HepG2 (cell line): ENCODE data around the gene CHM. TPM values are rescaled to one million over a fixed set of nuclear protein-coding genes. Genes with fewer than 3 reads are reported as not detected.
A peak's percentile ranks its signal among the peaks of the same experiment; 100 is the strongest.

Experiments used
- HMG20A ChIP-seq: IDR thresholded peaks from 2 replicates; pipeline ENCODE4 v1.6.1; 2016; ENCODE audit warnings: borderline replicate concordance
- HNF1B ChIP-seq: sonication (generic); formaldehyde crosslinking; IDR thresholded peaks from 2 replicates; pipeline ENCODE4 v1.5.1; 2020; ENCODE audit warnings: mild to moderate bottlenecking, moderate library complexity, missing genetic modification reagents
- HOMEZ ChIP-seq: IDR thresholded peaks from 2 replicates; pipeline ENCODE4 v1.6.1; 2016; ENCODE audit warnings: low read depth
- KAT8 ChIP-seq: IDR thresholded peaks from 2 replicates; pipeline ENCODE4 v1.6.1; 2016; ENCODE audit warnings: missing genetic modification reagents, missing compliant biosample characterization
- KDM5A ChIP-seq: fragments of 200-600 bp; sonication (generic); IDR thresholded peaks from 2 replicates; pipeline ENCODE4 v1.7.0; 2018; ENCODE audit warnings: antibody characterized with exemption, mild to moderate bottlenecking, low read length, borderline replicate concordance
- KMT2B ChIP-seq: IDR thresholded peaks from 2 replicates; pipeline ENCODE4 v1.6.1; 2016; ENCODE audit warnings: missing genetic modification reagents, missing compliant biosample characterization
- MLXIP ChIP-seq: sonication (generic); formaldehyde crosslinking; IDR thresholded peaks from 2 replicates; pipeline ENCODE4 v1.9.0; 2021; ENCODE audit warnings: missing genetic modification reagents, borderline replicate concordance
- NBN ChIP-seq: fragments of 450-650 bp; conservative IDR thresholded peaks from 2 replicates; pipeline ENCODE4 v1.6.1; 2017
- PHF8 ChIP-seq: sonication (generic); formaldehyde crosslinking; IDR thresholded peaks from 2 replicates; pipeline ENCODE4 v1.5.0; 2020; ENCODE audit warnings: missing genetic modification reagents
- POLR2A ChIP-seq, 2 experiments: IDR thresholded peaks; 2 replicates each; pipeline ENCODE4 v1.6.1; 2011; ENCODE audit warnings: low read depth in 2 of 2, low read length in 2 of 2, mild to moderate bottlenecking in 1 of 2, moderate library complexity in 1 of 2; ENCODE audit not compliant: insufficient read depth in 1 of 2
- POLR2AphosphoS5 ChIP-seq: IDR thresholded peaks from 2 replicates; pipeline ENCODE4 v1.6.1; 2012; ENCODE audit warnings: low read depth, low read length
- SAP130 ChIP-seq: IDR thresholded peaks from 2 replicates; pipeline ENCODE4 v1.6.1; 2016; ENCODE audit warnings: low read depth
- SOX5 ChIP-seq: IDR thresholded peaks from 2 replicates; pipeline ENCODE4 v1.6.1; 2016; ENCODE audit warnings: borderline replicate concordance
- YEATS2 ChIP-seq: sonication (generic); formaldehyde crosslinking; IDR thresholded peaks from 2 replicates; pipeline ENCODE4 v1.4.0; 2020; ENCODE audit warnings: missing genetic modification reagents, borderline replicate concordance
- ZBTB8A ChIP-seq: sonication (generic); formaldehyde crosslinking; IDR thresholded peaks from 2 replicates; pipeline ENCODE4 v1.4.0; 2020; ENCODE audit warnings: mild to moderate bottlenecking, low read depth, missing genetic modification reagents, borderline replicate concordance
- ZEB1 ChIP-seq: IDR thresholded peaks from 2 replicates; pipeline ENCODE4 v1.6.1; 2012; ENCODE audit warnings: mild to moderate bottlenecking, low read depth, inconsistent platforms; ENCODE audit not compliant: insufficient replicate concordance
- ZGPAT ChIP-seq: IDR thresholded peaks from 2 replicates; pipeline ENCODE4 v1.6.1; 2016; ENCODE audit warnings: mild to moderate bottlenecking
- ZNF143 ChIP-seq: sonication (generic); formaldehyde crosslinking; IDR thresholded peaks from 2 replicates; pipeline ENCODE4 v1.4.0; 2020; ENCODE audit warnings: missing genetic modification reagents
- ZNF17 ChIP-seq: sonication (generic); formaldehyde crosslinking; IDR thresholded peaks from 2 replicates; pipeline ENCODE4 v1.5.0; 2020; ENCODE audit warnings: mild to moderate bottlenecking, missing genetic modification reagents
- ZNF264 ChIP-seq: sonication (generic); formaldehyde crosslinking; IDR thresholded peaks from 2 replicates; pipeline ENCODE4 v1.4.0; 2020; ENCODE audit warnings: missing genetic modification reagents
- ZNF556 ChIP-seq: sonication (generic); formaldehyde crosslinking; IDR thresholded peaks from 2 replicates; pipeline ENCODE4 v1.4.0; 2020; ENCODE audit warnings: mild to moderate bottlenecking, missing genetic modification reagents, borderline replicate concordance
- ZNF570 ChIP-seq: sonication (generic); formaldehyde crosslinking; IDR thresholded peaks from 2 replicates; pipeline ENCODE4 v1.4.0; 2020; ENCODE audit warnings: mild to moderate bottlenecking, missing genetic modification reagents, borderline replicate concordance
- ZNF598 ChIP-seq: sonication (generic); formaldehyde crosslinking; IDR thresholded peaks from 2 replicates; pipeline ENCODE4 v1.5.1; 2020; ENCODE audit warnings: mild to moderate bottlenecking, missing genetic modification reagents, borderline replicate concordance
- ZNF780A ChIP-seq: sonication (generic); formaldehyde crosslinking; IDR thresholded peaks from 2 replicates; pipeline ENCODE4 v1.8.0; 2022; ENCODE audit warnings: mild to moderate bottlenecking, missing genetic modification reagents, moderate library complexity
- polyA plus RNA-seq, 8 experiments: library from polyadenylated mRNA; depleted of rRNA in 3 of 8; stranded (reverse) in 7 of 8; unstranded in 1 of 8; fragments of >200 nt; fragmentation: Illumina TruSeq in 4 of 8; extraction: Trizol in 4 of 8; gene quantifications; 2 replicates each; pipeline versions ENCODE4 v1.2.1 to v1.2.3, GENCODE V29; 2011 to 2016; ENCODE audit warnings: low read depth in 4 of 8, missing spikeins in 1 of 8, mixed read lengths in 1 of 8; ENCODE audit not compliant: insufficient read depth in 1 of 8
- total RNA-seq, 5 experiments: library from RNA; depleted of rRNA; stranded (reverse); fragments of >200 nt; fragmentation: Illumina TruSeq; extraction: Trizol; gene quantifications; 2 replicates each; pipeline ENCODE4 v1.2.3, GENCODE V29; 2016; ENCODE audit warnings: low read depth in 1 of 5

The CHM gene
- total and polyA plus RNA-seq, 2 of the 13 experiments (the other 11 are each of a cell fraction or from before 2014, with no cell fraction given), result 15.1 to 15.5 TPM

GRCh38 chrX:86047174-86047935 lies at the start of gene CHM (continued):
- TF ChIP-seq SAP130 (CRISPR knock-in tag) (peak; percentile 71), MLXIP (CRISPR knock-in tag) (no peak), KAT8 (CRISPR knock-in tag) (peak; percentile 89), PHF8 (CRISPR knock-in tag) (peak; percentile 63), ZNF556 (CRISPR knock-in tag) (no peak), KMT2B (CRISPR knock-in tag) (peak; percentile 89), ZNF143 (CRISPR knock-in tag) (peak; percentile 90), SOX5 (CRISPR knock-in tag) (no peak), KDM5A (peak; percentile 78; the same call in 1 of the 2 replicates), ZNF570 (CRISPR knock-in tag) (no peak), ZNF598 (CRISPR knock-in tag) (no peak), HNF1B (CRISPR knock-in tag) (peak; percentile 54; the same call in 1 of the 2 replicates), HOMEZ (CRISPR knock-in tag) (peak; percentile 31; the same call in 1 of the 2 replicates), ZGPAT (peak; percentile 49), ZNF780A (CRISPR knock-in tag) (no peak), POLR2AphosphoS5 (peak; percentile 83), ZBTB8A (CRISPR knock-in tag) (no peak), YEATS2 (CRISPR knock-in tag) (peak; percentile 77; the same call in 1 of the 2 replicates), ZNF264 (no peak), ZNF17 (no peak), ZEB1 (no peak), HMG20A (CRISPR knock-in tag) (no peak), POLR2A (IDR thresholded peaks at IDR 0.05; ENCODE audit: insufficient read depth in 1 of 2, low read depth in 2 of 2, low read length in 2 of 2) (peak; percentile 63 to 79), NBN (no peak)
